K562 (cell line): ENCODE data around the gene H2AZ2. TPM values are rescaled to one million over a fixed set of nuclear protein-coding genes. Genes with fewer than 3 reads are reported as not detected.

Source experiments
- ATF3 ChIP-seq, 2 experiments: fragments of 450-650 bp in 1 of 2; sonication (generic) in 1 of 2; formaldehyde crosslinking in 1 of 2; IDR thresholded peaks in 1 of 2; conservative IDR thresholded peaks in 1 of 2; 2 replicates each; pipeline versions ENCODE4 v1.6.1 to v1.8.1; 2016 to 2023; ENCODE audit warnings: mild to moderate bottlenecking in 2 of 2, moderate library complexity in 2 of 2, inconsistent platforms in 1 of 2, missing genetic modification reagents in 1 of 2
- CXXC5 ChIP-seq: fragments of 250-450 bp; sonication (Bioruptor Pico); IDR thresholded peaks from 2 replicates; pipeline ENCODE4 v1.8.0; 2022; ENCODE audit warnings: inconsistent platforms, mild to moderate bottlenecking, moderate library complexity
- HDAC2 ChIP-seq: fragments of 450-650 bp; IDR thresholded peaks from 2 replicates; pipeline ENCODE4 v1.6.1; 2016; ENCODE audit warnings: mild to moderate bottlenecking
- KAT8 ChIP-seq: fragments of 450-650 bp; IDR thresholded peaks from 2 replicates; pipeline ENCODE4 v1.6.1; 2016; ENCODE audit warnings: low read depth, mild to moderate bottlenecking
- MAFG ChIP-seq: fragments of 450-650 bp; conservative IDR thresholded peaks from 2 replicates; pipeline ENCODE4 v1.6.1; 2016; ENCODE audit warnings: missing genetic modification characterization, missing compliant biosample characterization
- MEF2D ChIP-seq: conservative IDR thresholded peaks from 2 replicates; pipeline ENCODE4 v1.6.1; 2016; ENCODE audit warnings: low read depth, missing genetic modification characterization, missing compliant biosample characterization
- RB1 ChIP-seq: fragments of 450-650 bp; IDR thresholded peaks from 2 replicates; pipeline ENCODE4 v1.6.1; 2017; ENCODE audit warnings: low read depth, mild to moderate bottlenecking
- SIN3A ChIP-seq, 2 experiments: fragments of 150-350 bp in 1 of 2; IDR thresholded peaks; 2 replicates each; pipeline ENCODE4 v1.6.1; 2011 to 2016; ENCODE audit warnings: borderline replicate concordance in 2 of 2, low read depth in 2 of 2, low read length in 2 of 2, mild to moderate bottlenecking in 2 of 2, moderate library complexity in 2 of 2; ENCODE audit not compliant: control insufficient read depth in 1 of 2
- SRF ChIP-seq, 2 experiments: fragments of 250-450, 450-650 bp in 1 of 2; sonication (Bioruptor Pico) in 1 of 2; sonication (generic) in 1 of 2; formaldehyde crosslinking; IDR thresholded peaks; 2 replicates each; pipeline versions ENCODE4 v1.5.0 to v1.5.1; 2020 to 2022; ENCODE audit warnings: mild to moderate bottlenecking in 1 of 2, missing genetic modification reagents in 1 of 2
- ZBTB33 ChIP-seq: sonication (generic); formaldehyde crosslinking; IDR thresholded peaks from 2 replicates; pipeline ENCODE4 v1.8.1; 2023; ENCODE audit warnings: mild to moderate bottlenecking, missing genetic modification reagents
- polyA plus RNA-seq, 8 experiments: library from polyadenylated mRNA; depleted of rRNA in 4 of 8; stranded (reverse) in 5 of 8; unstranded in 3 of 8; fragments of >200 nt; fragmentation: Nextera tagmentation in 2 of 8; fragmentation: Illumina TruSeq in 1 of 8; extraction: Ambion mirVana in 2 of 8; extraction: Trizol in 1 of 8; gene quantifications; 2 replicates each; pipeline versions ENCODE4 v1.2.1 to v1.2.3, GENCODE V29; 2011 to 2014; ENCODE audit warnings: inconsistent platforms in 1 of 8, missing spikeins in 1 of 8
- total RNA-seq, 7 experiments: library from RNA; depleted of rRNA in 6 of 7; stranded (reverse); fragments of >200 nt in 6 of 7; fragmentation: Illumina TruSeq in 2 of 7; extraction: Trizol in 2 of 7; gene quantifications; 2 replicates each; pipeline versions ENCODE4 v1.2.1 to v1.2.3, GENCODE V29; 2011 to 2021; ENCODE audit warnings: low replicate concordance in 1 of 7
- TF ChIP-seq, protein P1 (sequence below): sonication (generic); formaldehyde crosslinking; IDR thresholded peaks from 2 replicates; pipeline ENCODE4 v1.8.0; 2022; ENCODE audit warnings: missing genetic modification reagents, mild to moderate bottlenecking, moderate library complexity, borderline replicate concordance
- TF ChIP-seq, protein P2 (sequence below), 3 experiments: fragments of 200-800 bp in 1 of 3; fragments of 250-450 bp in 1 of 3; fragments of 450-650 bp in 1 of 3; sonication (Bioruptor Pico) in 1 of 3; sonication (Bioruptor generic) in 1 of 3; formaldehyde crosslinking in 1 of 3; IDR thresholded peaks; 2 replicates each; pipeline versions ENCODE4 v1.6.1 to v1.8.0; 2016 to 2022; ENCODE audit warnings: mild to moderate bottlenecking in 2 of 3, missing genetic modification characterization in 2 of 3, missing compliant biosample characterization in 1 of 3, moderate library complexity in 1 of 3
- TF ChIP-seq, protein P3 (sequence below): fragments of 250-450 bp; sonication (Bioruptor Pico); IDR thresholded peaks from 2 replicates; pipeline ENCODE4 v1.5.0; 2021; ENCODE audit warnings: mild to moderate bottlenecking, borderline replicate concordance

Gene H2AZ2
- total and polyA plus RNA-seq, 9 of the 15 experiments (the other 6 are each of a cell fraction or from before 2014, with no cell fraction given) = 105 to 382 (median 286) TPM

GRCh38 chr7:44885394-44886317, 37.8 kb upstream of the H2AZ2 start, which contains the start of gene PURB (continued):
- TF ChIP-seq, protein P1, sequence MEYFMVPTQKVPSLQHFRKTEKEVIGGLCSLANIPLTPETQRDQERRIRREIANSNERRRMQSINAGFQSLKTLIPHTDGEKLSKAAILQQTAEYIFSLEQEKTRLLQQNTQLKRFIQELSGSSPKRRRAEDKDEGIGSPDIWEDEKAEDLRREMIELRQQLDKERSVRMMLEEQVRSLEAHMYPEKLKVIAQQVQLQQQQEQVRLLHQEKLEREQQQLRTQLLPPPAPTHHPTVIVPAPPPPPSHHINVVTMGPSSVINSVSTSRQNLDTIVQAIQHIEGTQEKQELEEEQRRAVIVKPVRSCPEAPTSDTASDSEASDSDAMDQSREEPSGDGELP (CRISPR knock-in tag) = peak; percentile 85
- TF ChIP-seq RB1 (peak; percentile 90), ATF3 (IDR thresholded peaks at IDR 0.05) (peak; percentile 89), ATF3 (CRISPR knock-in tag; conservative IDR thresholded peaks at IDR 0.05) (no peak; the same call in 1 of the 2 replicates), SIN3A (IDR thresholded peaks at IDR 0.05; ENCODE audit: borderline replicate concordance in 2 of 2, control insufficient read depth in 1 of 2, low read depth in 2 of 2, low read length in 2 of 2) (peak in 1 of 2 experiments; percentile 78; a peak in 2 of 4 replicates), CXXC5 (CRISPR knock-in tag) (peak; percentile 98), KAT8 (no peak), HDAC2 (peak; percentile 79), SRF (CRISPR knock-in tag; IDR thresholded peaks at IDR 0.05) (peak in 1 of 2 experiments; percentile 72; a peak in 1 of 4 replicates), ZBTB33 (peak; percentile 58; the same call in 1 of the 2 replicates), MEF2D (peak; percentile 46; the same call in 1 of the 2 replicates), MAFG (peak; percentile 66)
- TF ChIP-seq, protein P2, sequence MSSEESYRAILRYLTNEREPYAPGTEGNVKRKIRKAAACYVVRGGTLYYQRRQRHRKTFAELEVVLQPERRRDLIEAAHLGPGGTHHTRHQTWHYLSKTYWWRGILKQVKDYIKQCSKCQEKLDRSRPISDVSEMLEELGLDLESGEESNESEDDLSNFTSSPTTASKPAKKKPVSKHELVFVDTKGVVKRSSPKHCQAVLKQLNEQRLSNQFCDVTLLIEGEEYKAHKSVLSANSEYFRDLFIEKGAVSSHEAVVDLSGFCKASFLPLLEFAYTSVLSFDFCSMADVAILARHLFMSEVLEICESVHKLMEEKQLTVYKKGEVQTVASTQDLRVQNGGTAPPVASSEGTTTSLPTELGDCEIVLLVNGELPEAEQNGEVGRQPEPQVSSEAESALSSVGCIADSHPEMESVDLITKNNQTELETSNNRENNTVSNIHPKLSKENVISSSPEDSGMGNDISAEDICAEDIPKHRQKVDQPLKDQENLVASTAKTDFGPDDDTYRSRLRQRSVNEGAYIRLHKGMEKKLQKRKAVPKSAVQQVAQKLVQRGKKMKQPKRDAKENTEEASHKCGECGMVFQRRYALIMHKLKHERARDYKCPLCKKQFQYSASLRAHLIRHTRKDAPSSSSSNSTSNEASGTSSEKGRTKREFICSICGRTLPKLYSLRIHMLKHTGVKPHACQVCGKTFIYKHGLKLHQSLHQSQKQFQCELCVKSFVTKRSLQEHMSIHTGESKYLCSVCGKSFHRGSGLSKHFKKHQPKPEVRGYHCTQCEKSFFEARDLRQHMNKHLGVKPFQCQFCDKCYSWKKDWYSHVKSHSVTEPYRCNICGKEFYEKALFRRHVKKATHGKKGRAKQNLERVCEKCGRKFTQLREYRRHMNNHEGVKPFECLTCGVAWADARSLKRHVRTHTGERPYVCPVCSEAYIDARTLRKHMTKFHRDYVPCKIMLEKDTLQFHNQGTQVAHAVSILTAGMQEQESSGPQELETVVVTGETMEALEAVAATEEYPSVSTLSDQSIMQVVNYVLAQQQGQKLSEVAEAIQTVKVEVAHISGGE (CRISPR knock-in tag; IDR thresholded peaks at IDR 0.05) = peak in 2 of 3 experiments; percentile 43 to 93; a peak in 3 of 6 replicates
- TF ChIP-seq, protein P3, sequence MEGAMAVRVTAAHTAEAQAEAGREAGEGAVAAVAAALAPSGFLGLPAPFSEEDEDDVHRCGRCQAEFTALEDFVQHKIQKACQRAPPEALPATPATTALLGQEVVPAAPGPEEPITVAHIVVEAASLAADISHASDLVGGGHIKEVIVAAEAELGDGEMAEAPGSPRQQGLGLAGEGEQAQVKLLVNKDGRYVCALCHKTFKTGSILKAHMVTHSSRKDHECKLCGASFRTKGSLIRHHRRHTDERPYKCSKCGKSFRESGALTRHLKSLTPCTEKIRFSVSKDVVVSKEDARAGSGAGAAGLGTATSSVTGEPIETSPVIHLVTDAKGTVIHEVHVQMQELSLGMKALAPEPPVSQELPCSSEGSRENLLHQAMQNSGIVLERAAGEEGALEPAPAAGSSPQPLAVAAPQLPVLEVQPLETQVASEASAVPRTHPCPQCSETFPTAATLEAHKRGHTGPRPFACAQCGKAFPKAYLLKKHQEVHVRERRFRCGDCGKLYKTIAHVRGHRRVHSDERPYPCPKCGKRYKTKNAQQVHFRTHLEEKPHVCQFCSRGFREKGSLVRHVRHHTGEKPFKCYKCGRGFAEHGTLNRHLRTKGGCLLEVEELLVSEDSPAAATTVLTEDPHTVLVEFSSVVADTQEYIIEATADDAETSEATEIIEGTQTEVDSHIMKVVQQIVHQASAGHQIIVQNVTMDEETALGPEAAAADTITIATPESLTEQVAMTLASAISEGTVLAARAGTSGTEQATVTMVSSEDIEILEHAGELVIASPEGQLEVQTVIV (CRISPR knock-in tag) = no peak
